Keratinocyte (primary cell): Measurements from ENCODE around the gene RALGPS1. TPM values are rescaled to one million over a fixed set of nuclear protein-coding genes. Genes with fewer than 3 reads are reported as not detected.

ENCODE experiments used
- DNase-seq: peaks from one replicate; pipeline ENCODE4 v3.0.0-alpha.2; 2011; ENCODE audit warnings: low read depth, missing footprints, low spot score
- FAIRE-seq: peaks from 2 replicates; lab custom pipeline; 2011; peaks lifted over from hg19 to GRCh38; lab: Jason Lieb, UNC
- H2AFZ ChIP-seq: 2 replicates; pipeline ENCODE4 v1.6.0; 2012; ENCODE audit warnings: low read length, control low read depth, inconsistent platforms; ENCODE audit not compliant: control insufficient read depth
- H3K27ac ChIP-seq: 2 replicates; pipeline ENCODE4 v1.5.1; 2011; ENCODE audit warnings: low read length; ENCODE audit not compliant: control insufficient read depth, insufficient read depth
- H3K27me3 ChIP-seq: 3 replicates; pipeline ENCODE4 v1.6.0; 2011; ENCODE audit warnings: low read length; ENCODE audit not compliant: control insufficient read depth, insufficient read depth; ENCODE audit errors: extremely low read depth
- H3K36me3 ChIP-seq, 2 experiments: 2 replicates in 1 of 2; 3 replicates in 1 of 2; pipeline ENCODE4 v1.5.1; 2011; ENCODE audit warnings: low read length in 2 of 2, mild to moderate bottlenecking in 1 of 2; ENCODE audit not compliant: control insufficient read depth in 2 of 2, insufficient read depth in 2 of 2; ENCODE audit errors: extremely low read depth in 1 of 2
- H3K4me1 ChIP-seq: 3 replicates; pipeline ENCODE4 v1.5.1; 2011; ENCODE audit warnings: low read length; ENCODE audit not compliant: control insufficient read depth, insufficient read depth; ENCODE audit errors: extremely low read depth
- H3K4me2 ChIP-seq: 3 replicates; pipeline ENCODE4 v1.6.0; 2011; ENCODE audit warnings: low read depth, low read length; ENCODE audit not compliant: control insufficient read depth, insufficient read depth; ENCODE audit errors: extremely low read depth
- H3K4me3 ChIP-seq, 3 experiments: fragments of 200-600 bp in 1 of 3; sonication (generic) in 1 of 3; 2 replicates in 2 of 3; 3 replicates in 1 of 3; pipeline ENCODE4 v1.5.1; 2011 to 2016; ENCODE audit warnings: low read length in 3 of 3, mild to moderate bottlenecking in 3 of 3, control low read depth in 2 of 3, inconsistent platforms in 1 of 3, low read depth in 1 of 3, mixed read lengths in 1 of 3, mixed run types in 1 of 3, moderate library complexity in 1 of 3; ENCODE audit not compliant: control insufficient read depth in 2 of 3, insufficient read depth in 2 of 3; ENCODE audit errors: extremely low read depth in 1 of 3
- H3K79me2 ChIP-seq: 2 replicates; pipeline ENCODE4 v1.6.0; 2012; ENCODE audit warnings: low read length; ENCODE audit not compliant: control insufficient read depth, insufficient read depth
- H3K9ac ChIP-seq: 3 replicates; pipeline ENCODE4 v1.6.0; 2011; ENCODE audit warnings: low read length; ENCODE audit not compliant: control insufficient read depth, insufficient read depth; ENCODE audit errors: extremely low read depth
- H3K9me1 ChIP-seq: 3 replicates; pipeline ENCODE4 v1.6.0; 2011; ENCODE audit warnings: low read length; ENCODE audit not compliant: control insufficient read depth, insufficient read depth; ENCODE audit errors: extremely low read depth
- H3K9me3 ChIP-seq: 2 replicates; pipeline ENCODE4 v1.5.1; 2012; ENCODE audit warnings: low read depth, low read length; ENCODE audit not compliant: control insufficient read depth
- H4K20me1 ChIP-seq: 3 replicates; pipeline ENCODE4 v1.6.0; 2011; ENCODE audit warnings: low read length; ENCODE audit not compliant: control insufficient read depth, insufficient read depth; ENCODE audit errors: extremely low read depth
- CTCF ChIP-seq, 3 experiments: IDR thresholded peaks in 1 of 3; conservative IDR thresholded peaks in 1 of 3; optimal IDR thresholded peaks in 1 of 3; 2 replicates in 2 of 3; 3 replicates in 1 of 3; pipeline versions ENCODE3 to v1.5.1; 2011; ENCODE audit warnings: low read length in 3 of 3, mild to moderate bottlenecking in 3 of 3, moderate library complexity in 2 of 3, control low read depth in 1 of 3, inconsistent platforms in 1 of 3; ENCODE audit not compliant: insufficient read depth in 2 of 3; ENCODE audit errors: extremely low read depth in 1 of 3
- EZH2 ChIP-seq: IDR thresholded peaks from one replicate; pipeline ENCODE4 v1.6.1; 2012; ENCODE audit warnings: inconsistent platforms, mild to moderate bottlenecking, low read length, moderate library complexity
- dilution Hi-C: fragments of 300-500 bp; cut with MboI; formaldehyde crosslinking; loops from one replicate; pipeline ENCODE4 v1.7.0; 2020; ENCODE audit warnings: low sequenced_read_pairs; ENCODE audit not compliant: extremely low pct_ligation_motif_present
- polyA plus RNA-seq, 5 experiments: library from polyadenylated mRNA; depleted of rRNA in 3 of 5; stranded (reverse) in 3 of 5; stranded (forward) in 1 of 5; unstranded in 1 of 5; fragments of >200 nt; gene quantifications; 1 replicate in 1 of 5; 2 replicates in 3 of 5; 3 replicates in 1 of 5; pipeline versions ENCODE4 v1.2.1 to v1.2.3, GENCODE V29; 2011 to 2012; ENCODE audit warnings: missing spikeins in 2 of 5, low read depth in 1 of 5, low replicate concordance in 1 of 5

Gene RALGPS1
- polyA plus RNA-seq, 1 donor (not counting 4 experiments of a cell fraction or from before 2014, with no cell fraction given): 0.56 TPM

- Histone ChIP-seq H3K27me3 (peaks cover 6% of the 10 kb centered on the region), H3K9me3 (no peaks in the 10 kb centered on the region), H3K4me1 (peaks cover 34% of the 10 kb centered on the region), H3K27ac (no peak overlapping the region), H3K36me3 (no peaks in the 10 kb centered on the region), H3K4me3 (no peak overlapping the region), H3K9ac (no peak overlapping the region), H3K79me2 (no peaks in the 10 kb centered on the region), H2AFZ (no peak overlapping the region), H3K9me1 (no peaks in the 10 kb centered on the region), H4K20me1 (no peaks in the 10 kb centered on the region), H3K4me2 (no peak overlapping the region)
- dilution Hi-C loops: no loop called here
- TF ChIP-seq EZH2 (no peak), CTCF (optimal IDR thresholded peaks at IDR 0.05 in 1 of 3, IDR thresholded peaks at IDR 0.05 in 1 of 3, conservative IDR thresholded peaks at IDR 0.05 in 1 of 3; ENCODE audit: extremely low read depth in 1 of 3, insufficient read depth in 2 of 3, low read length in 3 of 3) (no peak)
- DNase-seq: no peak
- no peak for FAIRE-seq
These were observed 215.1 kb downstream of the RALGPS1 start for GRCh38 chr9:127129718-127130085.

- FAIRE-seq: no peak
- H3K79me2 ChIP-seq: no peaks in the 10 kb centered on the region
- dilution Hi-C loops: no loop called here
These were observed 215.7 kb downstream of the RALGPS1 start for GRCh38 chr9:127130235-127130634.

More at GRCh38 chr9:127130235-127130634, 215.7 kb downstream of the RALGPS1 start:
- H3K4me3 ChIP-seq: no peak overlapping the region
- H3K36me3 ChIP-seq: no peaks in the 10 kb centered on the region
- H2AFZ ChIP-seq: no peak overlapping the region
- no peaks in the 10 kb centered on the region for H3K9me1 ChIP-seq
- no peaks in the 10 kb centered on the region for H4K20me1 ChIP-seq
- TF ChIP-seq CTCF (optimal IDR thresholded peaks at IDR 0.05 in 1 of 3, IDR thresholded peaks at IDR 0.05 in 1 of 3, conservative IDR thresholded peaks at IDR 0.05 in 1 of 3; ENCODE audit: extremely low read depth in 1 of 3, insufficient read depth in 2 of 3, low read length in 3 of 3): no peak
- TF ChIP-seq EZH2: no peak
- H3K27me3 ChIP-seq: peaks cover under 1% of the 10 kb centered on the region
- DNase-seq: no peak
- no peak overlapping the region for H3K27ac ChIP-seq
- H3K9me3 ChIP-seq: no peaks in the 10 kb centered on the region
- no peak overlapping the region for H3K9ac ChIP-seq
- peaks cover 34% of the 10 kb centered on the region for H3K4me1 ChIP-seq
- no peak overlapping the region for H3K4me2 ChIP-seq
